Ovary (tissue), 9 donors: ENCODE measurements around the gene TMEM107. TPM values are rescaled to one million over a fixed set of nuclear protein-coding genes. Genes with fewer than 3 reads are reported as not detected.
A peak's percentile ranks its signal among the peaks of the same experiment; 100 is the strongest.

ENCODE experiments used
- DNase-seq, 5 donors: peaks; one replicate each; pipeline ENCODE4 v3.0.0-alpha.2; 2019 to 2020
- H3K27ac ChIP-seq, 2 donors: fragments of 200-600 bp; one replicate each; pipeline versions ENCODE4 v1.5.1 to v1.8.0; 2019 to 2022
- H3K27me3 ChIP-seq: fragments of 200-600 bp; one replicate; pipeline ENCODE4 v1.8.0; 2022
- H3K36me3 ChIP-seq: fragments of 200-600 bp; sonication (generic); one replicate; pipeline ENCODE4 v1.5.1; 2019
- H3K4me1 ChIP-seq: one replicate; pipeline ENCODE4 v1.8.1; 2013; ENCODE audit warnings: mild to moderate bottlenecking, moderate library complexity; ENCODE audit not compliant: insufficient read depth
- H3K4me3 ChIP-seq: fragments of 200-600 bp; sonication (generic); one replicate; pipeline ENCODE4 v1.5.1; 2017
- H3K9me3 ChIP-seq, 2 donors: fragments of 200-600 bp in 1 of 2; sonication (generic) in 1 of 2; one replicate each; pipeline versions ENCODE4 v1.5.1 to v1.8.1; 2013 to 2019; ENCODE audit warnings: mild to moderate bottlenecking in 1 of 2, moderate library complexity in 1 of 2
- EP300 ChIP-seq: sonication (generic); formaldehyde crosslinking; IDR thresholded peaks from one replicate; pipeline ENCODE4 v1.6.1; 2017; ENCODE audit warnings: antibody characterized with exemption
- POLR2A ChIP-seq: fragments of 450-650 bp; IDR thresholded peaks from one replicate; pipeline ENCODE4 v1.6.1; 2017; ENCODE audit warnings: antibody characterized with exemption, mild to moderate bottlenecking, moderate library complexity
- WGBS, 3 donors: extraction: QIAGEN DNeasy Blood & Tissue Kit in 1 of 3; methylation state at CpG; one replicate each; pipeline versions ENCODE4 v1.1.5 to v1.1.7; 2013 to 2017; 5-methylcytosine and 5-hydroxymethylcytosine counted together
- intact Hi-C, 4 donors: fragments of 100-400 bp; cut with DNase I; formaldehyde crosslinking; loops; one replicate each; pipeline versions ENCODE4 v1.11.0 to v1.15.1; 2022 to 2023
- polyA plus RNA-seq, 2 donors: library from polyadenylated mRNA; stranded (reverse); fragments of 200-250 nt in 1 of 2; fragments of 350-450 nt in 1 of 2; fragmentation: Illumina TruSeq in 1 of 2; extraction: RNeasy Lipid Tissue Mini Kit (QIAGEN cat#74804) in 1 of 2; gene quantifications; one replicate each; pipeline ENCODE4 v1.2.3, GENCODE V29; 2013 to 2014
- total RNA-seq, 7 donors: library from RNA; depleted of rRNA in 2 of 7; stranded (reverse); fragments of >200 nt in 2 of 7; fragmentation: NEBNext Ultra II Directional in 3 of 7; extraction: Animal tissue kit (Norgen Biotek cat#: 25700) in 3 of 7; gene quantifications; one replicate each; pipeline versions ENCODE4 v1.1.0 to v1.2.4, GENCODE V29; 2016 to 2023
- TF ChIP-seq, protein P1 (sequence below), 3 donors: fragments of 450-650 bp in 2 of 3; fragments of 200-600 bp in 1 of 3; IDR thresholded peaks; one replicate each; pipeline versions ENCODE4 v1.5.1 to v1.8.0; 2016 to 2022; ENCODE audit warnings: antibody characterized with exemption in 3 of 3, mild to moderate bottlenecking in 1 of 3
- donor health status: DM: no; HTN: no; CAD: no; lungs with moderate emphysema.
- donor health status: DM: no; HTN: no; CAD: no.
- donor health status: Bipolar disorder and iron deficiency.
- donor health status: DM: yes; HTN: yes; CAD: no.
- donor health status: DM: no; HTN: no; CAD: no.
- donor health status: DM: yes; HTN: yes; CAD: no.

The TMEM107 gene
- total and polyA plus RNA-seq, 9 donors: 7.5 to 57.6 (median 10.5) TPM

DNA sequence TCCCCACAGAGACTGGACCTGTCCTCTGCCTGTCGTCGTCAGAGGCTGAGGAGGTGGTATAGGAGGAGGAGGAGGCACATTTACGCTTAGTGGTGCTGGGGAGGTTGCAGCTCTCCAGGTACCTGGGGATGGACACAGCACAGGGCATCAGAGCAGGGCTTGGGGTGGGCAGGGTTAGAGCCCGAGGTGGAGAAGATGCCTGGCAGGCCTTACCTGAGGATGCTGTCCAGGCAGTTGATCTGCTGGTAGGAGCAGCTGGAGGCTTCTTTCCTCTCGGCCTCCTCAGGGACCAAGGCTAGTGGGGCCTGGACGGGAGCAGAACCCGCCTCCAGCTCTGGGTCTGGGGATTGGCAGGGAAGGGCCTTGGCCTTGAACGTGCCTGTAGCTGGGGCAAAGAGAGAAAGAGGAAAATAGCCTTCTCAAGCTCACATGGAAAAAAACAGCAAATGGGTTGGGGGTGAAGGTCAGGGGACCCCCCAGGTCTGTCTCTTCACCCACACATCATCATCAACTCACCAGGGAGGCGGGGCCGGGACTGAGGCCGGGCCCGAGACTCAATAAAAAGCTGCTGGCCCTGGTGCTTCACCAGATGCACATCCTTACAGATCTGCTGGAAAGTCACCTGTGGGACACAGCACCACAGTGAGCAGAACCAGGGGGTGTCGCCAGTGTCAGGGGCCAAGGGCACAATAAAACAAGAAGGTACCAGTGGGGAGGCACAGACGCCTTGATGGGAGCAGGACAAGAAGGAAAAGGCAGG is 29.6 kb downstream of the TMEM107 start:
- no peaks in the 10 kb centered on the region for H3K36me3 ChIP-seq
- 80 to 86% (median 83%) methylated on average over 14 of the region's 14 CpGs for WGBS, 3 donors
- no peaks in the 10 kb centered on the region for H3K9me3 ChIP-seq
- peak in 3 of 5 donors; percentile 11 to 41 (median 29) for DNase-seq
- intact Hi-C loops: no loop called here
- no peaks in the 10 kb centered on the region for H3K27me3 ChIP-seq
- H3K4me3 ChIP-seq: no peak overlapping the region
- H3K4me1 ChIP-seq: peaks cover 4% of the 10 kb centered on the region
- TF ChIP-seq, protein P1, sequence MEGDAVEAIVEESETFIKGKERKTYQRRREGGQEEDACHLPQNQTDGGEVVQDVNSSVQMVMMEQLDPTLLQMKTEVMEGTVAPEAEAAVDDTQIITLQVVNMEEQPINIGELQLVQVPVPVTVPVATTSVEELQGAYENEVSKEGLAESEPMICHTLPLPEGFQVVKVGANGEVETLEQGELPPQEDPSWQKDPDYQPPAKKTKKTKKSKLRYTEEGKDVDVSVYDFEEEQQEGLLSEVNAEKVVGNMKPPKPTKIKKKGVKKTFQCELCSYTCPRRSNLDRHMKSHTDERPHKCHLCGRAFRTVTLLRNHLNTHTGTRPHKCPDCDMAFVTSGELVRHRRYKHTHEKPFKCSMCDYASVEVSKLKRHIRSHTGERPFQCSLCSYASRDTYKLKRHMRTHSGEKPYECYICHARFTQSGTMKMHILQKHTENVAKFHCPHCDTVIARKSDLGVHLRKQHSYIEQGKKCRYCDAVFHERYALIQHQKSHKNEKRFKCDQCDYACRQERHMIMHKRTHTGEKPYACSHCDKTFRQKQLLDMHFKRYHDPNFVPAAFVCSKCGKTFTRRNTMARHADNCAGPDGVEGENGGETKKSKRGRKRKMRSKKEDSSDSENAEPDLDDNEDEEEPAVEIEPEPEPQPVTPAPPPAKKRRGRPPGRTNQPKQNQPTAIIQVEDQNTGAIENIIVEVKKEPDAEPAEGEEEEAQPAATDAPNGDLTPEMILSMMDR (IDR thresholded peaks at IDR 0.05): no peak
- TF ChIP-seq POLR2A (no peak), EP300 (no peak)
- H3K27ac ChIP-seq: peak overlapping the region; percentile 32 to 69

DNA sequence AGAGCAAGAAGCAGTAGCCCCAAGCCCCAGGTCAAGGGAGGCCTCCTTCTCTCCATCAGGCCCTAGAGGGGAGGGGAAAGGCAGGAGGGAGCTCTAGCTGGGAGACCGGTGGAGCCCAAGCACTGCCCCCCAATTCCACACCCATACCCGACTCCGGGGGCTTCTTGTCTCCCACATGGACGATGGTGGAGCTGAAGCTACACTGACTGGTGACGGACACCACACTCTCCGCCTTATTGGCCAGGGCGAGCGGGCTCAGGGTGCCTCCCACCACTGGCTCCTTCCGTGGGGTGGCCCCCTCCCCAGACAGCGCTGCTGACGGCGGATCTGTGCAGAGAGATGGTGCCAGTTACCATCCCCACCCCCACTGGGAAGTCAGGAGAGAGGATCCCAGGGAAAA is 30.4 kb downstream of the TMEM107 start:
- peaks cover 3% of the 10 kb centered on the region for H3K4me1 ChIP-seq

DNA sequence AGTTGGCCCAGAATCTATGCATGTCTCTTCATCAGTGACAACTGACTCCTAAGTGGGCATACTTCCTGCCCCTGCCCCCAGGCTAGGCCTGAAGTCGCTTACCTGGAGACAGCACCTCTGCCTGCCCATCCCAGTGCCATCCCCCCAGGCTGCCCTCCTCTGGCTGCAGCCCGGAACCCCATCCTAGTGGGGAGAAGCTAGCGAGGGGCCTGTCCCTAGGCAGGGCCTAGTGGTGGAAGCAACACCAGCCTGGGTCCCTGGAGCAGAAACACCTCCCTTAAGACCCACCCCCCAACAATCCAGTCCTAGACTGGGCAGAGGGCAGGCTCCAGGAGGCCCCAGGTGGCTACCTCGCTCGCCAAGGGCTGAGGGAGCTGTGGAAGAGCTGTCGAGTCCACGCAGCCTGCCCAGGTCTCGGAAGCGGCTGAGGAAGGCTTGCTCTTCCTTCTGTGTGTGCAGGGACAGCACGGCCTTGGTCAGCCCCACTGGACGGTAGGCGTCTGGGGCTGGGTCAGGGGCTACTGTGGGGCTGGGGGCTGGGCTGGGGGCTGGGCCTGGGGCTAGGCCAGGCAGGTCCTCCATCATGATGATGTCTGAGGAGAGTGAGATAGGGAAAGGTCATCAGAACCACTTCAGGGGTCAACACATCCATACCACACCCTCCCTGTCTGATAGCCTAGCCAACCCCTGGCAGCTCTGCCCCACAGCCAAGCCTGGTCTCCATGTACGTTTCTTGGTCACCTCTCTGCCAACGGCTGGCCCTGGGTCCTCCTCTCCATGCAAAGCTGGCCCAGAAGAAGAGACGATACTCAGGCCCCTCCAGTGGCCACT is 31.6 kb downstream of the TMEM107 start:
- WGBS, 3 donors: 87 to 88% (median 87%) methylated on average over 15 of the region's 15 CpGs
- H3K9me3 ChIP-seq: no peaks in the 10 kb centered on the region
- intact Hi-C loops: no loop called here
- H3K36me3 ChIP-seq: no peaks in the 10 kb centered on the region
- DNase-seq: peak in 4 of 5 donors; percentile 20 to 54 (median 32)
- no peaks in the 10 kb centered on the region for H3K4me1 ChIP-seq
- no peaks in the 10 kb centered on the region for H3K27me3 ChIP-seq
- TF ChIP-seq, protein P1 (IDR thresholded peaks at IDR 0.05): no peak
- no peak for TF ChIP-seq EP300
- TF ChIP-seq POLR2A: no peak
- no peak overlapping the region for H3K27ac ChIP-seq
- no peak overlapping the region for H3K4me3 ChIP-seq

More for the DNA sequence above, 30.4 kb downstream of the TMEM107 start:
- Histone ChIP-seq H3K27ac (peak overlapping the region; percentile 32 to 69), H3K4me3 (no peak overlapping the region), H3K36me3 (no peaks in the 10 kb centered on the region), H3K9me3 (no peaks in the 10 kb centered on the region), H3K27me3 (no peaks in the 10 kb centered on the region)
- WGBS, 3 donors: 85 to 89% (median 85%) methylated on average over 12 of the region's 12 CpGs
- TF ChIP-seq EP300: no peak
- no peak for TF ChIP-seq POLR2A
- TF ChIP-seq, protein P1 (IDR thresholded peaks at IDR 0.05): no peak
- intact Hi-C loops: no loop called here
- DNase-seq: peak in 3 of 5 donors; percentile 25 to 54 (median 46)

DNA sequence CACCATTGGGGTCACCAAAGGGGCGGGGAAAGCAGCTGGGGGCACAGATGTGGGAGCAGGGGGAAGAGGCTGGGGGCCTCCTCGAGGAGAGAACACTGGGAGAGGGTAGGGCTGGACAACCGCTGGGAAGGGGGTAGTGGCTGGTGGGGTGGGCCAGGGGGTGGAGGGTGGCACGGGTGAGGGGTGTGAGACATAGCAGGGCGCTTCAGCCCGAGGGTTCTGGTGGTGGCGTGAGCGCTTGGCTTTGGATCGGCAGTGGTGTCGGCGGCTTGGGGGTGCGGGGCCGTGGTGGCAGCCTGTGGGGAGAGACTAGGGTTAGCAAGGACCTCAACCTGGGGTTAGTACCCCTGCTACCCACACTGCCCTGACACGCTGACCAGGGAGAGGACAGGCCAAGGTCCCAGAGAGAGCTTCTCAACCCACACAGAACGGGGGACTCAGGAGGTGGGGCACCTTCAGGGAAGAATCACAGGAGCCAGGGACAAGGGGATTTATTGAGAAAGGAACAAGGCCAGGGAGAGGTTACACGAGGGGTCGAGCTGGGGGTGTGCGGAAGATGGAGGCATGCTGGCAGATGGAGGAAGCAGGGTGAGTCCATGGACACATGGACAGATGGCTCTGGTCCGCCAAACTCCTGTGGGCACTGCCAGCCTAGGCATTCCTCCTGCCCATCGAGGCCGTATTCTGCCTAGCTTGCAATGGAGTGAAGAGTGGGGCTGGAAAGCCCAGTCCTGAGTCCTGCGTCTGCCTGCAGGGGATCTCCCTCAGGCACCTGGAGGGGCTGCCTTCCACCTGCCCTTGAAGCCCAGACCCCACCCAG is 32.4 kb downstream of the TMEM107 start:
- Histone ChIP-seq H3K4me1 (no peaks in the 10 kb centered on the region), H3K9me3 (no peaks in the 10 kb centered on the region), H3K27ac (no peak overlapping the region), H3K27me3 (no peaks in the 10 kb centered on the region), H3K4me3 (no peak overlapping the region), H3K36me3 (no peaks in the 10 kb centered on the region)
- peak; percentile 6 for TF ChIP-seq POLR2A
- TF ChIP-seq, protein P1 (IDR thresholded peaks at IDR 0.05): no peak
- 85 to 92% (median 87%) methylated on average over 22 of the region's 22 CpGs for WGBS, 3 donors
- intact Hi-C loops: no loop called here
- peak in 3 of 5 donors; percentile 25 to 67 (median 40) for DNase-seq
